ELR (cell line): Measurements from ENCODE around the gene ASIC2.

Source experiments
- DNase-seq: peaks from one replicate; pipeline ENCODE4 v3.0.0-alpha.2; 2015; ENCODE audit warnings: low read depth

Gene ASIC2

GRCh38 chr17:33113276-33113990 is 179.7 kb downstream of the ASIC2 start:
- DNase-seq = no peak

GRCh38 chr17:33112763-33113162 is 180.3 kb downstream of the ASIC2 start:
- peak; percentile 1 for DNase-seq

- no peak for DNase-seq
Observed at GRCh38 chr17:33109336-33110072, 183.6 kb downstream of the ASIC2 start.

GRCh38 chr17:33106525-33107165 is 186.4 kb downstream of the ASIC2 start:
- no peak for DNase-seq

- no peak for DNase-seq
Observed at GRCh38 chr17:33105911-33106310, 187.2 kb downstream of the ASIC2 start.

- DNase-seq = no peak
Observed at GRCh38 chr17:33099906-33100305, 193.2 kb downstream of the ASIC2 start.

- DNase-seq = no peak
Observed at GRCh38 chr17:33099252-33099651, 193.8 kb downstream of the ASIC2 start.

- no peak for DNase-seq
Observed at GRCh38 chr17:33097411-33097810, 195.7 kb downstream of the ASIC2 start.

- DNase-seq = no peak
Observed at GRCh38 chr17:33096161-33096560, 196.9 kb downstream of the ASIC2 start.

GRCh38 chr17:33091271-33091670 is 201.8 kb downstream of the ASIC2 start:
- no peak for DNase-seq

- no peak for DNase-seq
Observed at GRCh38 chr17:33090806-33091205, 202.3 kb downstream of the ASIC2 start.

- no peak for DNase-seq
Observed at GRCh38 chr17:33086878-33087277, 206.2 kb downstream of the ASIC2 start.

- no peak for DNase-seq
Observed at GRCh38 chr17:33086041-33086440, 207.1 kb downstream of the ASIC2 start.

- DNase-seq = no peak
Observed at GRCh38 chr17:33085256-33085655, 207.8 kb downstream of the ASIC2 start.

GRCh38 chr17:33084755-33085154 is 208.3 kb downstream of the ASIC2 start:
- no peak for DNase-seq

GRCh38 chr17:33082529-33083173 is 210.4 kb downstream of the ASIC2 start:
- DNase-seq = no peak

- DNase-seq = no peak
Observed at GRCh38 chr17:33080091-33080490, 213.0 kb downstream of the ASIC2 start.

GRCh38 chr17:33079201-33079600 is 213.9 kb downstream of the ASIC2 start:
- DNase-seq = no peak

- DNase-seq = no peak
Observed at GRCh38 chr17:33076979-33077378, 216.1 kb downstream of the ASIC2 start.

GRCh38 chr17:33073416-33073815 is 219.7 kb downstream of the ASIC2 start:
- no peak for DNase-seq

- DNase-seq = no peak
Observed at GRCh38 chr17:33072421-33073161, 220.5 kb downstream of the ASIC2 start.

GRCh38 chr17:33071656-33072055 is 221.4 kb downstream of the ASIC2 start:
- no peak for DNase-seq
